SK-N-SH (cell line): Measurements from ENCODE around the gene MYO18B. TPM values are rescaled to one million over a fixed set of nuclear protein-coding genes. Genes with fewer than 3 reads are reported as not detected.

Experiments
- CTCF ChIA-PET: fragments of 300-600, 350-600 bp; formaldehyde crosslinking; extraction: SDS; loops from one replicate; lab custom pipeline; 2021; lab: Yijun Ruan, JAX
- POLR2A ChIA-PET: fragments of 350-600 bp; sonication (Branson Sonifier 250); formaldehyde crosslinking; extraction: SDS; loops from one replicate; lab custom pipeline; 2020; ENCODE audit warnings: antibody characterized with exemption, inconsistent platforms; lab: Yijun Ruan, JAX
- DNase-seq: peaks from one replicate; pipeline ENCODE4 v3.0.0; 2012
- H2AFZ ChIP-seq: fragments of 200-600 bp; sonication (generic); 2 replicates; pipeline ENCODE4 v1.8.1; 2016; ENCODE audit warnings: antibody characterized with exemption, mild to moderate bottlenecking, low read depth
- H3F3A ChIP-seq: fragments of 200-600 bp; sonication (generic); replicated peaks from 2 replicates; pipeline ENCODE3; 2016; ENCODE audit warnings: antibody characterized with exemption, mild to moderate bottlenecking; ENCODE audit not compliant: insufficient read depth
- H3K27ac ChIP-seq, 2 experiments: fragments of 200-500 bp in 1 of 2; fragments of 200-600 bp in 1 of 2; sonication (Bioruptor generic) in 1 of 2; sonication (generic), shearing (Covaris generic) in 1 of 2; 2 replicates each; pipeline versions ENCODE4 v1.5.1 to v1.6.1; 2014 to 2016; ENCODE audit warnings: low read depth in 2 of 2, inconsistent platforms in 1 of 2, low read length in 1 of 2, mild to moderate bottlenecking in 1 of 2, mixed read lengths in 1 of 2
- H3K27me3 ChIP-seq: fragments of 200-600 bp; sonication (generic), shearing (Covaris generic); 2 replicates; pipeline ENCODE4 v1.6.1; 2016; ENCODE audit warnings: mixed run types; ENCODE audit not compliant: insufficient read depth
- H3K36me3 ChIP-seq, 2 experiments: fragments of 200-500 bp in 1 of 2; fragments of 200-600 bp in 1 of 2; sonication (Bioruptor generic) in 1 of 2; sonication (generic) in 1 of 2; replicated peaks in 1 of 2; 2 replicates each; pipeline versions ENCODE3 to v1.5.1; 2014 to 2016; ENCODE audit warnings: low read length in 1 of 2, mild to moderate bottlenecking in 1 of 2; ENCODE audit not compliant: insufficient read depth in 2 of 2, control insufficient read depth in 1 of 2
- H3K4me1 ChIP-seq, 2 experiments: fragments of 200-500 bp in 1 of 2; fragments of 200-600 bp in 1 of 2; sonication (Bioruptor generic) in 1 of 2; sonication (generic), shearing (Covaris generic) in 1 of 2; 2 replicates each; pipeline versions ENCODE4 v1.5.1 to v1.6.1; 2014 to 2016; ENCODE audit warnings: low read depth in 1 of 2, low read length in 1 of 2, mixed run types in 1 of 2; ENCODE audit not compliant: insufficient read depth in 2 of 2, control insufficient read depth in 1 of 2
- H3K4me2 ChIP-seq: fragments of 200-600 bp; sonication (generic), shearing (Covaris generic); 2 replicates; pipeline ENCODE4 v1.6.1; 2017; ENCODE audit warnings: mixed run types
- H3K4me3 ChIP-seq, 2 experiments: fragments of 200-500 bp in 1 of 2; fragments of 200-600 bp in 1 of 2; sonication (Bioruptor generic) in 1 of 2; sonication (generic), shearing (Covaris generic) in 1 of 2; 2 replicates each; pipeline versions ENCODE4 v1.5.1 to v1.8.1; 2014 to 2016; ENCODE audit warnings: low read depth in 2 of 2, inconsistent platforms in 1 of 2, low read length in 1 of 2, mild to moderate bottlenecking in 1 of 2, mixed read lengths in 1 of 2, moderate library complexity in 1 of 2
- H3K79me2 ChIP-seq: fragments of 200-600 bp; sonication (generic); 2 replicates; pipeline ENCODE4 v1.8.1; 2017; ENCODE audit warnings: mild to moderate bottlenecking; ENCODE audit not compliant: insufficient read depth
- H3K9ac ChIP-seq: fragments of 200-600 bp; sonication (generic); 2 replicates; pipeline ENCODE4 v1.6.1; 2017; ENCODE audit warnings: mixed run types
- H3K9me2 ChIP-seq: fragments of 200-600 bp; sonication (generic); 2 replicates; pipeline ENCODE4 v1.6.1; 2017; ENCODE audit warnings: mixed run types
- H3K9me3 ChIP-seq: fragments of 200-600 bp; sonication (generic); 2 replicates; pipeline ENCODE4 v1.6.1; 2017; ENCODE audit warnings: mixed run types, mild to moderate bottlenecking, moderate library complexity
- H4K20me1 ChIP-seq: fragments of 200-600 bp; sonication (generic); 2 replicates; pipeline ENCODE4 v1.6.1; 2017; ENCODE audit warnings: mild to moderate bottlenecking, mixed run types; ENCODE audit not compliant: insufficient read depth
- CHD2 ChIP-seq: fragments of 150-350 bp; IDR thresholded peaks from 2 replicates; pipeline ENCODE4 v1.6.1; 2018; ENCODE audit warnings: low read length; ENCODE audit not compliant: partially characterized antibody
- CTCF ChIP-seq: fragments of 200-600 bp; sonication (generic); IDR thresholded peaks from 2 replicates; pipeline ENCODE4 v1.6.1; 2017; ENCODE audit warnings: antibody characterized with exemption, mild to moderate bottlenecking, moderate library complexity
- ELF1 ChIP-seq: IDR thresholded peaks from 2 replicates; pipeline ENCODE4 v1.4.0; 2012
- EZH2phosphoT487 ChIP-seq: fragments of 200-600 bp; sonication (generic); IDR thresholded peaks from 2 replicates; pipeline ENCODE4 v1.6.1; 2017; ENCODE audit warnings: low read depth, mixed run types, mild to moderate bottlenecking, antibody characterized with exemption, moderate library complexity, borderline replicate concordance
- FOXJ3 ChIP-seq: sonication (generic); formaldehyde crosslinking; IDR thresholded peaks from 2 replicates; pipeline ENCODE4 v1.5.1; 2020; ENCODE audit warnings: mild to moderate bottlenecking, missing genetic modification reagents
- FOXM1 ChIP-seq: IDR thresholded peaks from 2 replicates; pipeline ENCODE4 v1.4.0; 2012; ENCODE audit warnings: low read depth, mild to moderate bottlenecking
- GATA2 ChIP-seq: sonication (generic); formaldehyde crosslinking; IDR thresholded peaks from 2 replicates; pipeline ENCODE4 v1.5.0; 2020; ENCODE audit warnings: mild to moderate bottlenecking, missing genetic modification reagents
- IRF3 ChIP-seq: fragments of 150-350 bp; IDR thresholded peaks from 2 replicates; pipeline ENCODE4 v1.6.1; 2016; ENCODE audit warnings: mild to moderate bottlenecking, low read depth, low read length
- JUND ChIP-seq: IDR thresholded peaks from 2 replicates; pipeline ENCODE4 v1.4.0; 2012
- MAX ChIP-seq: IDR thresholded peaks from 2 replicates; pipeline ENCODE4 v1.4.0; 2012; ENCODE audit warnings: low read depth
- MEF2A ChIP-seq: IDR thresholded peaks from 2 replicates; pipeline ENCODE4 v1.4.0; 2012; ENCODE audit warnings: low read depth, borderline replicate concordance
- MXI1 ChIP-seq: IDR thresholded peaks from 2 replicates; pipeline ENCODE4 v1.6.1; 2012; ENCODE audit warnings: mild to moderate bottlenecking, low read depth, low read length, improper control_type of control experiment
- PBX3 ChIP-seq: IDR thresholded peaks from 2 replicates; pipeline ENCODE4; 2012
- RCOR1 ChIP-seq: fragments of 150-350 bp; IDR thresholded peaks from 2 replicates; pipeline ENCODE4 v1.6.1; 2017; ENCODE audit warnings: antibody characterized with exemption, low read length
- REST ChIP-seq: IDR thresholded peaks from 2 replicates; pipeline ENCODE4 v1.6.1; 2012; ENCODE audit warnings: mild to moderate bottlenecking, low read depth, low read length, moderate library complexity
- RXRA ChIP-seq: IDR thresholded peaks from 2 replicates; pipeline ENCODE4 v1.4.0; 2012; ENCODE audit warnings: low read depth, mild to moderate bottlenecking, borderline replicate concordance
- TCF12 ChIP-seq: IDR thresholded peaks from 2 replicates; pipeline ENCODE4 v1.4.0; 2012
- TEAD4 ChIP-seq: IDR thresholded peaks from 2 replicates; pipeline ENCODE4 v1.4.0; 2012; ENCODE audit warnings: mild to moderate bottlenecking, borderline replicate concordance; ENCODE audit not compliant: insufficient read depth
- USF1 ChIP-seq: IDR thresholded peaks from 2 replicates; pipeline ENCODE4 v1.4.0; 2012; ENCODE audit warnings: low read depth, borderline replicate concordance
- WGBS: methylation state at CpG from one replicate; pipeline ENCODE4 v1.1.6; 2017; ENCODE audit warnings: low lambda C conversion rate; 5-methylcytosine and 5-hydroxymethylcytosine counted together
- polyA plus RNA-seq, 3 experiments: library from polyadenylated mRNA; depleted of rRNA; stranded (reverse); fragments of >200 nt; gene quantifications; 2 replicates each; pipeline ENCODE4 v1.2.3, GENCODE V29; 2012

Gene MYO18B
- polyA plus RNA-seq, 1 of the 3 experiments (the other 2 are of a cell fraction) = 0.05 TPM

- Histone ChIP-seq H3K9me3 (no peaks in the 10 kb centered on the region), H3K79me2 (no peaks in the 10 kb centered on the region), H3K27ac (no peak overlapping the region), H3K4me1 (peaks cover 0 to 7% of the 10 kb centered on the region in 2 experiments; a peak in 1 of 4 replicates), H3K9me2 (no peaks in the 10 kb centered on the region), H3K36me3 (no peaks in the 10 kb centered on the region), H4K20me1 (no peaks in the 10 kb centered on the region), H2AFZ (no peak overlapping the region)
- WGBS = 50% methylated on average over 10 of the region's 11 CpGs
- ChIA-PET POLR2A (no interaction called here), CTCF (no interaction called here)
- DNase-seq = no peak
- TF ChIP-seq EZH2phosphoT487 (no peak), TEAD4 (no peak), MXI1 (no peak), RCOR1 (no peak), REST (no peak), USF1 (no peak), FOXJ3 (no peak), MAX (no peak), MEF2A (no peak), FOXM1 (no peak), GATA2 (no peak), JUND (no peak), RXRA (no peak), PBX3 (no peak), ELF1 (no peak), IRF3 (no peak), TCF12 (no peak), CHD2 (no peak), CTCF (no peak)
- TF ChIP-seq, all 33 proteins: peak for 0
- H3K9ac ChIP-seq = no peak overlapping the region
- H3K27me3 ChIP-seq = no peaks in the 10 kb centered on the region
- H3K4me3 ChIP-seq = no peak overlapping the region
- no peak overlapping the region for H3K4me2 ChIP-seq
- no peaks in the 10 kb centered on the region for H3F3A ChIP-seq
Measured at GRCh38 chr22:25843660-25844405, 101.8 kb downstream of the MYO18B start.
